SK-N-SH (cell line): Measurements from ENCODE around the gene SLC12A4. TPM values are rescaled to one million over a fixed set of nuclear protein-coding genes. Genes with fewer than 3 reads are reported as not detected.

ENCODE experiments used
- CTCF ChIA-PET: fragments of 300-600, 350-600 bp; formaldehyde crosslinking; extraction: SDS; loops from one replicate; lab custom pipeline; 2021; lab: Yijun Ruan, JAX
- POLR2A ChIA-PET: fragments of 350-600 bp; sonication (Branson Sonifier 250); formaldehyde crosslinking; extraction: SDS; loops from one replicate; lab custom pipeline; 2020; ENCODE audit warnings: antibody characterized with exemption, inconsistent platforms; lab: Yijun Ruan, JAX
- DNase-seq: peaks from one replicate; pipeline ENCODE4 v3.0.0; 2012
- H2AFZ ChIP-seq: fragments of 200-600 bp; sonication (generic); 2 replicates; pipeline ENCODE4 v1.8.1; 2016; ENCODE audit warnings: antibody characterized with exemption, mild to moderate bottlenecking, low read depth
- H3F3A ChIP-seq: fragments of 200-600 bp; sonication (generic); replicated peaks from 2 replicates; pipeline ENCODE3; 2016; ENCODE audit warnings: antibody characterized with exemption, mild to moderate bottlenecking; ENCODE audit not compliant: insufficient read depth
- H3K27ac ChIP-seq, 2 experiments: fragments of 200-500 bp in 1 of 2; fragments of 200-600 bp in 1 of 2; sonication (Bioruptor generic) in 1 of 2; sonication (generic), shearing (Covaris generic) in 1 of 2; 2 replicates each; pipeline versions ENCODE4 v1.5.1 to v1.6.1; 2014 to 2016; ENCODE audit warnings: low read depth in 2 of 2, inconsistent platforms in 1 of 2, low read length in 1 of 2, mild to moderate bottlenecking in 1 of 2, mixed read lengths in 1 of 2
- H3K27me3 ChIP-seq: fragments of 200-600 bp; sonication (generic), shearing (Covaris generic); 2 replicates; pipeline ENCODE4 v1.6.1; 2016; ENCODE audit warnings: mixed run types; ENCODE audit not compliant: insufficient read depth
- H3K36me3 ChIP-seq, 2 experiments: fragments of 200-500 bp in 1 of 2; fragments of 200-600 bp in 1 of 2; sonication (Bioruptor generic) in 1 of 2; sonication (generic) in 1 of 2; replicated peaks in 1 of 2; 2 replicates each; pipeline versions ENCODE3 to v1.5.1; 2014 to 2016; ENCODE audit warnings: low read length in 1 of 2, mild to moderate bottlenecking in 1 of 2; ENCODE audit not compliant: insufficient read depth in 2 of 2, control insufficient read depth in 1 of 2
- H3K4me1 ChIP-seq, 2 experiments: fragments of 200-500 bp in 1 of 2; fragments of 200-600 bp in 1 of 2; sonication (Bioruptor generic) in 1 of 2; sonication (generic), shearing (Covaris generic) in 1 of 2; 2 replicates each; pipeline versions ENCODE4 v1.5.1 to v1.6.1; 2014 to 2016; ENCODE audit warnings: low read depth in 1 of 2, low read length in 1 of 2, mixed run types in 1 of 2; ENCODE audit not compliant: insufficient read depth in 2 of 2, control insufficient read depth in 1 of 2
- H3K4me2 ChIP-seq: fragments of 200-600 bp; sonication (generic), shearing (Covaris generic); 2 replicates; pipeline ENCODE4 v1.6.1; 2017; ENCODE audit warnings: mixed run types
- H3K4me3 ChIP-seq, 2 experiments: fragments of 200-500 bp in 1 of 2; fragments of 200-600 bp in 1 of 2; sonication (Bioruptor generic) in 1 of 2; sonication (generic), shearing (Covaris generic) in 1 of 2; 2 replicates each; pipeline versions ENCODE4 v1.5.1 to v1.8.1; 2014 to 2016; ENCODE audit warnings: low read depth in 2 of 2, inconsistent platforms in 1 of 2, low read length in 1 of 2, mild to moderate bottlenecking in 1 of 2, mixed read lengths in 1 of 2, moderate library complexity in 1 of 2
- H3K79me2 ChIP-seq: fragments of 200-600 bp; sonication (generic); 2 replicates; pipeline ENCODE4 v1.8.1; 2017; ENCODE audit warnings: mild to moderate bottlenecking; ENCODE audit not compliant: insufficient read depth
- H3K9ac ChIP-seq: fragments of 200-600 bp; sonication (generic); 2 replicates; pipeline ENCODE4 v1.6.1; 2017; ENCODE audit warnings: mixed run types
- H3K9me2 ChIP-seq: fragments of 200-600 bp; sonication (generic); 2 replicates; pipeline ENCODE4 v1.6.1; 2017; ENCODE audit warnings: mixed run types
- H3K9me3 ChIP-seq: fragments of 200-600 bp; sonication (generic); 2 replicates; pipeline ENCODE4 v1.6.1; 2017; ENCODE audit warnings: mixed run types, mild to moderate bottlenecking, moderate library complexity
- H4K20me1 ChIP-seq: fragments of 200-600 bp; sonication (generic); 2 replicates; pipeline ENCODE4 v1.6.1; 2017; ENCODE audit warnings: mild to moderate bottlenecking, mixed run types; ENCODE audit not compliant: insufficient read depth
- EP300 ChIP-seq, 2 experiments: IDR thresholded peaks; 2 replicates each; pipeline versions ENCODE4 v1.4.0 to v1.6.1; 2012; ENCODE audit warnings: borderline replicate concordance in 1 of 2, low read depth in 1 of 2, low read length in 1 of 2
- EZH2phosphoT487 ChIP-seq: fragments of 200-600 bp; sonication (generic); IDR thresholded peaks from 2 replicates; pipeline ENCODE4 v1.6.1; 2017; ENCODE audit warnings: low read depth, mixed run types, mild to moderate bottlenecking, antibody characterized with exemption, moderate library complexity, borderline replicate concordance
- FOSL2 ChIP-seq: IDR thresholded peaks from 2 replicates; pipeline ENCODE4 v1.4.0; 2012; ENCODE audit warnings: low read depth, mild to moderate bottlenecking, moderate library complexity, borderline replicate concordance
- FOXJ3 ChIP-seq: sonication (generic); formaldehyde crosslinking; IDR thresholded peaks from 2 replicates; pipeline ENCODE4 v1.5.1; 2020; ENCODE audit warnings: mild to moderate bottlenecking, missing genetic modification reagents
- JUND ChIP-seq: IDR thresholded peaks from 2 replicates; pipeline ENCODE4 v1.4.0; 2012
- MEF2A ChIP-seq: IDR thresholded peaks from 2 replicates; pipeline ENCODE4 v1.4.0; 2012; ENCODE audit warnings: low read depth, borderline replicate concordance
- POLR2AphosphoS5 ChIP-seq: IDR thresholded peaks from 2 replicates; pipeline ENCODE4 v1.6.1; 2012; ENCODE audit warnings: low read depth, low read length
- RCOR1 ChIP-seq: fragments of 150-350 bp; IDR thresholded peaks from 2 replicates; pipeline ENCODE4 v1.6.1; 2017; ENCODE audit warnings: antibody characterized with exemption, low read length
- SIN3A ChIP-seq: IDR thresholded peaks from 2 replicates; pipeline ENCODE4 v1.6.1; 2012; ENCODE audit warnings: low read depth, mild to moderate bottlenecking, low read length, moderate library complexity, borderline replicate concordance
- TAF1 ChIP-seq: IDR thresholded peaks from 2 replicates; pipeline ENCODE4 v1.6.1; 2012; ENCODE audit warnings: low read depth, mild to moderate bottlenecking, low read length, moderate library complexity, borderline replicate concordance
- TCF12 ChIP-seq: IDR thresholded peaks from 2 replicates; pipeline ENCODE4 v1.4.0; 2012
- YY1 ChIP-seq: IDR thresholded peaks from 2 replicates; pipeline ENCODE4 v1.4.0; 2012; ENCODE audit warnings: low read depth, mild to moderate bottlenecking
- WGBS: methylation state at CpG from one replicate; pipeline ENCODE4 v1.1.6; 2017; ENCODE audit warnings: low lambda C conversion rate; 5-methylcytosine and 5-hydroxymethylcytosine counted together
- polyA plus RNA-seq, 3 experiments: library from polyadenylated mRNA; depleted of rRNA; stranded (reverse); fragments of >200 nt; gene quantifications; 2 replicates each; pipeline ENCODE4 v1.2.3, GENCODE V29; 2012
- TF ChIP-seq, protein P1 (sequence below): IDR thresholded peaks from 2 replicates; pipeline ENCODE4 v1.4.0; 2012; ENCODE audit warnings: low read depth, borderline replicate concordance
- TF ChIP-seq, protein P2 (sequence below): fragments of 200-600 bp; sonication (generic); IDR thresholded peaks from 2 replicates; pipeline ENCODE4 v1.6.1; 2017; ENCODE audit warnings: antibody characterized with exemption, mild to moderate bottlenecking, moderate library complexity
- TF ChIP-seq, protein P3 (sequence below): IDR thresholded peaks from 2 replicates; pipeline ENCODE4; 2012

The SLC12A4 gene
- polyA plus RNA-seq, 1 of the 3 experiments (the other 2 are of a cell fraction), result 75.8 TPM

DNA sequence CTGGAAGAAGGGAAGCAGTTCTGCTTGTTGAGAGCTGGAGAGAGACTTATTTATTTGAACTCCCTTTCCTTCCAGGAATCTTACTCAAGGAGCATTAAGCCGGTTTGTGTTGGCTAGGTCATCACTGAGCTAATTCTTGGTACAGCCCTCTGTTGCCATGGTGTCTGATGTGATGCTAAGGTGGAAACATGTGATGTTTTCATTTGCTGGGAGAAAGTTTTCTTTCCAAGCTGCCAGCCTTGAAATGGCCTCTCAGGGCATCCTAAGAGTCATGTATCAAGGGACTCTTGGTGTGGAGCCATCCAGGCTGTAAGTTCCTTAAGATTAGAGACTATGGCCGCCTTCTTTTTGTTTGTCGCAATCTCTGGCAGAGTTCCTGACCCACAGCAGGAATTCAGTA lies 71.2 kb downstream of the SLC12A4 start:
- H2AFZ ChIP-seq, result no peak overlapping the region
- no peak overlapping the region for H3K9ac ChIP-seq
- H3K27ac ChIP-seq, result no peak overlapping the region
- POLR2A ChIA-PET, result no interaction called here
- WGBS, result 94% methylated on average over 3 of the region's 3 CpGs
- H4K20me1 ChIP-seq, result peaks cover 12% of the 10 kb centered on the region
- no peak for TF ChIP-seq FOSL2
- TF ChIP-seq, all 33 proteins: peak for 0
- Histone ChIP-seq H3K79me2 (peaks cover 88% of the 10 kb centered on the region), H3K9me2 (no peaks in the 10 kb centered on the region), H3F3A (no peaks in the 10 kb centered on the region), H3K9me3 (no peaks in the 10 kb centered on the region), H3K4me3 (no peak overlapping the region), H3K4me2 (no peak overlapping the region), H3K4me1 (peaks cover 10 to 11% of the 10 kb centered on the region in 2 experiments; a peak in 2 of 4 replicates), H3K27me3 (no peaks in the 10 kb centered on the region), H3K36me3 (no peaks in the 10 kb centered on the region)
- DNase-seq, result no peak
- CTCF ChIA-PET, result interaction anchor here (1.0 to 2.5 kb wide), 5 partner anchors 11 to 31 kb away, joined by 4 to 10 read pairs (median 6); no protein-coding TSS in a partner anchor

DNA sequence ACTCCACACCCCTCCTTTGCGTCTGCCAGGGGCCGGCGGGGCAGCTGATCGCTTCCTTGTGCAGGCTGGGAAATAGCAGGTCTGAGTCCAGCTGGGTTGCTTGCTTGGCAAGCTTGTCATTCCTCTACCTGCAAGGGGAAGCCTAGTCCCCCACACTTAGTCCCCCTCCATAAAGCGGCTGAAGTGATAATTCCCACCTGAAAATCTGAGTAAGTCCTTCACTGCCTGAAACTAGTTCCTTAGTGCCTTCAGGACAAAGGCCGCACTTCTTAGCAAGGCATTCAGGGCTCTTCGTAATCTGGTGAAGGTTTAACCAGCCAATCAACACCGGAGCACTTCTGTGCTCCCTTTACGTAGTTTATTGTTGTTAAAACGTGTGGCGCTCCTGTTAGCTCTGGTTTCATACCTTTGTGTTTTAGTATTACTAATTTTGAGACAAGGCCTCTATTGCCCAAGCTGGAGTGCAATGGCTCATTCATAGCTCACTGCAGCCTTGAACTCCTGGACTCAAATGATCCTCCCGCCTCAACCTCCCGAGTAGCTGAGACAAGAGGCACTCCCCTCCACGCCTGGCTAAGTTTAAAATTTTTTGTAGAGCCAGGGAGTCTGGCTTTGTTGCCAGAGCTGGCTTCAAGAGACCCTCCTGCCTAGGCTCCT lies 74.6 kb downstream of the SLC12A4 start:
- no peaks in the 10 kb centered on the region for H3K27me3 ChIP-seq
- DNase-seq, result no peak
- peaks cover 56% of the 10 kb centered on the region for H3K79me2 ChIP-seq
- ChIA-PET POLR2A (no interaction called here), CTCF (interaction anchor here (1.0 to 22.4 kb wide), 6 partner anchors 10 to 147 kb away, joined by 3 to 564 read pairs (median 4); partner anchors contain the start of genes CTRL, LCAT, NRN1L and NUTF2)
- peaks cover 10 to 11% of the 10 kb centered on the region in 2 experiments; a peak in 2 of 4 replicates for H3K4me1 ChIP-seq
- H3K9me3 ChIP-seq, result no peaks in the 10 kb centered on the region
- no peaks in the 10 kb centered on the region for H3F3A ChIP-seq
- no peaks in the 10 kb centered on the region for H3K9me2 ChIP-seq
- peak overlapping the region; percentile 68 to 69 for H3K27ac ChIP-seq
- H3K4me3 ChIP-seq, result peak overlapping the region; percentile 80 to 97
- H3K36me3 ChIP-seq, result no peaks in the 10 kb centered on the region
- peak overlapping the region; percentile 93 for H3K4me2 ChIP-seq
- peak overlapping the region; percentile 82; the same call in 1 of the 2 replicates for H2AFZ ChIP-seq
- H4K20me1 ChIP-seq, result peaks cover 6% of the 10 kb centered on the region; the same call in 1 of the 2 replicates
- H3K9ac ChIP-seq, result peak overlapping the region; percentile 99
- no peak for TF ChIP-seq RCOR1
- TF ChIP-seq SIN3A, result no peak
- no peak for TF ChIP-seq YY1
- no peak for TF ChIP-seq EZH2phosphoT487
- TF ChIP-seq POLR2AphosphoS5, result no peak
- TF ChIP-seq FOSL2, result no peak
- TF ChIP-seq, protein P1, sequence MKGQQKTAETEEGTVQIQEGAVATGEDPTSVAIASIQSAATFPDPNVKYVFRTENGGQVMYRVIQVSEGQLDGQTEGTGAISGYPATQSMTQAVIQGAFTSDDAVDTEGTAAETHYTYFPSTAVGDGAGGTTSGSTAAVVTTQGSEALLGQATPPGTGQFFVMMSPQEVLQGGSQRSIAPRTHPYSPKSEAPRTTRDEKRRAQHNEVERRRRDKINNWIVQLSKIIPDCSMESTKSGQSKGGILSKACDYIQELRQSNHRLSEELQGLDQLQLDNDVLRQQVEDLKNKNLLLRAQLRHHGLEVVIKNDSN, result no peak
- TF ChIP-seq, protein P2, sequence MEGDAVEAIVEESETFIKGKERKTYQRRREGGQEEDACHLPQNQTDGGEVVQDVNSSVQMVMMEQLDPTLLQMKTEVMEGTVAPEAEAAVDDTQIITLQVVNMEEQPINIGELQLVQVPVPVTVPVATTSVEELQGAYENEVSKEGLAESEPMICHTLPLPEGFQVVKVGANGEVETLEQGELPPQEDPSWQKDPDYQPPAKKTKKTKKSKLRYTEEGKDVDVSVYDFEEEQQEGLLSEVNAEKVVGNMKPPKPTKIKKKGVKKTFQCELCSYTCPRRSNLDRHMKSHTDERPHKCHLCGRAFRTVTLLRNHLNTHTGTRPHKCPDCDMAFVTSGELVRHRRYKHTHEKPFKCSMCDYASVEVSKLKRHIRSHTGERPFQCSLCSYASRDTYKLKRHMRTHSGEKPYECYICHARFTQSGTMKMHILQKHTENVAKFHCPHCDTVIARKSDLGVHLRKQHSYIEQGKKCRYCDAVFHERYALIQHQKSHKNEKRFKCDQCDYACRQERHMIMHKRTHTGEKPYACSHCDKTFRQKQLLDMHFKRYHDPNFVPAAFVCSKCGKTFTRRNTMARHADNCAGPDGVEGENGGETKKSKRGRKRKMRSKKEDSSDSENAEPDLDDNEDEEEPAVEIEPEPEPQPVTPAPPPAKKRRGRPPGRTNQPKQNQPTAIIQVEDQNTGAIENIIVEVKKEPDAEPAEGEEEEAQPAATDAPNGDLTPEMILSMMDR, result no peak
- no peak for TF ChIP-seq JUND
- TF ChIP-seq MEF2A, result no peak
- TF ChIP-seq FOXJ3 (CRISPR knock-in tag), result no peak
- TF ChIP-seq TCF12, result no peak
- TF ChIP-seq TAF1, result no peak
- TF ChIP-seq, protein P3, sequence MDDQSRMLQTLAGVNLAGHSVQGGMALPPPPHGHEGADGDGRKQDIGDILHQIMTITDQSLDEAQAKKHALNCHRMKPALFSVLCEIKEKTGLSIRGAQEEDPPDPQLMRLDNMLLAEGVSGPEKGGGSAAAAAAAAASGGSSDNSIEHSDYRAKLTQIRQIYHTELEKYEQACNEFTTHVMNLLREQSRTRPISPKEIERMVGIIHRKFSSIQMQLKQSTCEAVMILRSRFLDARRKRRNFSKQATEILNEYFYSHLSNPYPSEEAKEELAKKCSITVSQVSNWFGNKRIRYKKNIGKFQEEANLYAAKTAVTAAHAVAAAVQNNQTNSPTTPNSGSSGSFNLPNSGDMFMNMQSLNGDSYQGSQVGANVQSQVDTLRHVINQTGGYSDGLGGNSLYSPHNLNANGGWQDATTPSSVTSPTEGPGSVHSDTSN, result no peak
- no peak for TF ChIP-seq EP300 (IDR thresholded peaks at IDR 0.05; ENCODE audit: borderline replicate concordance in 1 of 2, low read depth in 1 of 2, low read length in 1 of 2)
- 30% methylated on average over 12 of the region's 14 CpGs for WGBS
